ENCODE results near the gene SYTL1.

GRCh38 chr1:27374362-27375086, 32.7 kb downstream of the SYTL1 start, which contains the start of gene FCN3:
- TF ChIP-seq, protein P1, sequence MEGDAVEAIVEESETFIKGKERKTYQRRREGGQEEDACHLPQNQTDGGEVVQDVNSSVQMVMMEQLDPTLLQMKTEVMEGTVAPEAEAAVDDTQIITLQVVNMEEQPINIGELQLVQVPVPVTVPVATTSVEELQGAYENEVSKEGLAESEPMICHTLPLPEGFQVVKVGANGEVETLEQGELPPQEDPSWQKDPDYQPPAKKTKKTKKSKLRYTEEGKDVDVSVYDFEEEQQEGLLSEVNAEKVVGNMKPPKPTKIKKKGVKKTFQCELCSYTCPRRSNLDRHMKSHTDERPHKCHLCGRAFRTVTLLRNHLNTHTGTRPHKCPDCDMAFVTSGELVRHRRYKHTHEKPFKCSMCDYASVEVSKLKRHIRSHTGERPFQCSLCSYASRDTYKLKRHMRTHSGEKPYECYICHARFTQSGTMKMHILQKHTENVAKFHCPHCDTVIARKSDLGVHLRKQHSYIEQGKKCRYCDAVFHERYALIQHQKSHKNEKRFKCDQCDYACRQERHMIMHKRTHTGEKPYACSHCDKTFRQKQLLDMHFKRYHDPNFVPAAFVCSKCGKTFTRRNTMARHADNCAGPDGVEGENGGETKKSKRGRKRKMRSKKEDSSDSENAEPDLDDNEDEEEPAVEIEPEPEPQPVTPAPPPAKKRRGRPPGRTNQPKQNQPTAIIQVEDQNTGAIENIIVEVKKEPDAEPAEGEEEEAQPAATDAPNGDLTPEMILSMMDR (IDR thresholded peaks at IDR 0.05; ENCODE audit: low read length) = no peak
- no peak for TF ChIP-seq EZH2 (optimal IDR thresholded peaks at IDR 0.05; ENCODE audit: low read depth, low read length)
- no peak for TF ChIP-seq EZH2phosphoT487 (IDR thresholded peaks at IDR 0.05; ENCODE audit: low read length)

All from MM.1S (cell line).